Progenitor cell of endocrine pancreas (in vitro differentiated cells): ENCODE results near the gene GNAZ. TPM values are rescaled to one million over a fixed set of nuclear protein-coding genes. Genes with fewer than 3 reads are reported as not detected.

ENCODE experiments used
- DNase-seq: peaks from one replicate; pipeline ENCODE4 v3.0.0; 2021; ENCODE audit warnings: low spot score; ENCODE audit not compliant: unreplicated experiment
- H3K27ac Mint-ChIP-seq: 2 replicates; pipeline ENCODE4 v1.8.0; 2021; ENCODE audit warnings: mild to moderate bottlenecking, moderate library complexity, mixed read lengths
- H3K27me3 Mint-ChIP-seq: 2 replicates; pipeline ENCODE4 v1.8.0; 2021; ENCODE audit warnings: mixed read lengths
- H3K36me3 Mint-ChIP-seq: 2 replicates; pipeline ENCODE4 v1.8.0; 2022; ENCODE audit warnings: mixed read lengths; ENCODE audit not compliant: insufficient read depth
- H3K4me1 Mint-ChIP-seq: 2 replicates; pipeline ENCODE4 v1.8.0; 2021; ENCODE audit warnings: low read depth, mixed read lengths
- H3K4me3 Mint-ChIP-seq: 2 replicates; pipeline ENCODE4 v1.8.0; 2021; ENCODE audit warnings: low read depth, mild to moderate bottlenecking, moderate library complexity, mixed read lengths
- H3K9me3 Mint-ChIP-seq: 2 replicates; pipeline ENCODE4 v1.8.0; 2021; ENCODE audit warnings: low read depth, mixed read lengths
- CTCF ChIP-seq: fragments of 200-600 bp; sonication (generic); IDR thresholded peaks from one replicate; pipeline ENCODE4 v1.5.0; 2021; ENCODE audit warnings: antibody characterized with exemption, mild to moderate bottlenecking; ENCODE audit not compliant: unreplicated experiment
- total RNA-seq: library from RNA; stranded (reverse); gene quantifications from 2 replicates; pipeline ENCODE4 v1.2.1, GENCODE V29; 2021

The GNAZ gene
- total RNA-seq, 1 donor from 2014 or later, result 19.2 TPM

- H3K27me3 Mint-ChIP-seq, result peaks cover 40% of the 10 kb centered on the region
Measured at GRCh38 chr22:23034621-23035556, 35.4 kb upstream of the GNAZ start.

GRCh38 chr22:23035557-23036277 lies 34.6 kb upstream of the GNAZ start:
- H3K4me3 Mint-ChIP-seq, result no peak overlapping the region
- H3K9me3 Mint-ChIP-seq, result no peaks in the 10 kb centered on the region
- H3K36me3 Mint-ChIP-seq, result no peaks in the 10 kb centered on the region
- no peaks in the 10 kb centered on the region for H3K4me1 Mint-ChIP-seq
- H3K27ac Mint-ChIP-seq, result no peak overlapping the region
- H3K27me3 Mint-ChIP-seq, result peaks cover 41% of the 10 kb centered on the region
- no peak for TF ChIP-seq CTCF
- no peak for DNase-seq

More at GRCh38 chr22:23034621-23035556, 35.4 kb upstream of the GNAZ start:
- TF ChIP-seq CTCF, result no peak
- no peak for DNase-seq
- no peaks in the 10 kb centered on the region for H3K4me1 Mint-ChIP-seq
- no peaks in the 10 kb centered on the region for H3K36me3 Mint-ChIP-seq
- no peaks in the 10 kb centered on the region for H3K9me3 Mint-ChIP-seq
- no peak overlapping the region for H3K4me3 Mint-ChIP-seq
- no peak overlapping the region for H3K27ac Mint-ChIP-seq

GRCh38 chr22:23036684-23037428 lies 33.5 kb upstream of the GNAZ start:
- no peaks in the 10 kb centered on the region for H3K4me1 Mint-ChIP-seq
- DNase-seq, result no peak
- no peak overlapping the region for H3K4me3 Mint-ChIP-seq
- H3K27ac Mint-ChIP-seq, result no peak overlapping the region
- TF ChIP-seq CTCF, result no peak
- no peaks in the 10 kb centered on the region for H3K9me3 Mint-ChIP-seq
- no peaks in the 10 kb centered on the region for H3K36me3 Mint-ChIP-seq
- peaks cover 43% of the 10 kb centered on the region for H3K27me3 Mint-ChIP-seq

GRCh38 chr22:23037429-23038333 lies 32.6 kb upstream of the GNAZ start:
- no peak for DNase-seq
- H3K4me3 Mint-ChIP-seq, result no peak overlapping the region
- H3K9me3 Mint-ChIP-seq, result no peaks in the 10 kb centered on the region
- H3K27me3 Mint-ChIP-seq, result peaks cover 42% of the 10 kb centered on the region
- TF ChIP-seq CTCF, result no peak
- no peak overlapping the region for H3K27ac Mint-ChIP-seq
- no peaks in the 10 kb centered on the region for H3K4me1 Mint-ChIP-seq
- H3K36me3 Mint-ChIP-seq, result no peaks in the 10 kb centered on the region
